ENCODE data around the gene NRIP3. TPM values are rescaled to one million over a fixed set of nuclear protein-coding genes. Genes with fewer than 3 reads are reported as not detected.

NRIP3 gene
- total RNA-seq, 8 experiments from 2014 or later = 2.1 to 19.4 (median 8.2) TPM

GRCh38 chr11:9030601-9031000 lies 26.8 kb upstream of the NRIP3 start:
- no peak for ATAC-seq (replicated peaks in 6 of 8)
- 92 to 100% methylated on average over 1 to 4 of the region's 5 CpGs; no CpG with 5 or more reads in 8 of the 10 experiments for WGBS, 10 experiments
- in situ Hi-C loops (cut with MboI; ENCODE audit: low pct_unique_long_range_greater_than_20kb in 2 of 9, low sequenced_read_pairs in 9 of 9, unreplicated experiment in 9 of 9) = no loop called here
- Histone ChIP-seq H3K27ac (no peak overlapping the region), H3K4me3 (no peak overlapping the region), H3K4me1 (replicated peaks in 1 of 2) (peaks cover 14 to 19% of the 10 kb centered on the region in 2 donors)

DNA sequence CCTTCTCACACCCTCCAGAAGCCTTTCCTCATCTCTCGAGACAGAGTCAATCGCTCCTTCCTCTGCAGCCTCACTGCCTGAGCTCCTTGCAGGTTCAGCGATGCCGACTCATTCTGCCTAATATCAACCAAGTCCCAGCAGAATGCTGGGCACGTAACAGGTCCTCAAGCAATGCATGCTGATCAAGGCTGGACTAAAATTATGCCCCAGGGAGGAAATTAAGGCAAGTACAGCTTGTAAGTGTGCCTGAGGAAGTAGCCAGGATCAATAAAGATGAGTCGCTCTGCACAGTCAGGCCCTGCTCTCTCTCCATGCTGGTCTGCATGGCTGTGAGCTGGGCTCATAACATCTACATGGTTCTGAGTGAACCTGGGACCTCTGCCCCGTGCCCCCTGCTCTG lies 25.6 kb upstream of the NRIP3 start:
- in situ Hi-C loops (cut with MboI; ENCODE audit: low pct_unique_long_range_greater_than_20kb in 2 of 9, low sequenced_read_pairs in 9 of 9, unreplicated experiment in 9 of 9) = no loop called here
- WGBS, 10 experiments = 53 to 100% (median 90%) methylated on average over 2 to 6 of the region's 7 CpGs; no CpG with 5 or more reads in 2 of the 10 experiments
- peak overlapping the region in 1 of 2 donors; percentile 14 for H3K27ac ChIP-seq

DNA sequence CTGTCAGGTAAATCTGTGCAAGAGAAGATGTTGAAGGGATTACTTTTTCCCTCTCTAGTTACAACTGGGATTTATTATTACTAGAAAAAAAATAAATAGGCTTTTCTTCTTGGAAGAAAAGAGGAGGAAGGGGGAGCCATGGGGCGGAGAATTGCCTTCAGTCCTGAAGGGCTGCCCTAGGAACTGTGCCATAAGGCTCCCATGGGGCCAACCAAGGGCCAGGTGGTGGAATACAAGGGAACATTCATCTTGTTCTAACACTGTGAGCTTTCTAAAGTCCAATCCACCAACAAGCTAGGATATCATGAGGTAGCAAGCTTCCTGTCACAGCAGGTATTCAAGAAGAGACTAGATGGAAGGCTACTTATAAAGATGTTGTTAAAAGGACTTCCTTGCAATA lies 24.8 kb upstream of the NRIP3 start:
- Histone ChIP-seq H3K4me3 (no peak overlapping the region), H3K27ac (no peak overlapping the region), H3K4me1 (replicated peaks in 1 of 2) (peaks cover 14 to 19% of the 10 kb centered on the region in 2 donors)
- WGBS, 10 experiments = 33 to 100% methylated on average over 1 of the region's 1 CpG; no CpG with 5 or more reads in 8 of the 10 experiments
- ATAC-seq (replicated peaks in 6 of 8) = peak in 1 of 8 experiments; percentile 42
- in situ Hi-C loops (cut with MboI; ENCODE audit: low pct_unique_long_range_greater_than_20kb in 2 of 9, low sequenced_read_pairs in 9 of 9, unreplicated experiment in 9 of 9) = no loop called here

More for the DNA sequence above, 25.6 kb upstream of the NRIP3 start:
- no peak overlapping the region for H3K4me3 ChIP-seq
- peak in 5 of 8 experiments; percentile 68 to 97 (median 72) for ATAC-seq (replicated peaks in 6 of 8)
- H3K4me1 ChIP-seq (replicated peaks in 1 of 2) = peaks cover 14 to 19% of the 10 kb centered on the region in 2 donors

DNA sequence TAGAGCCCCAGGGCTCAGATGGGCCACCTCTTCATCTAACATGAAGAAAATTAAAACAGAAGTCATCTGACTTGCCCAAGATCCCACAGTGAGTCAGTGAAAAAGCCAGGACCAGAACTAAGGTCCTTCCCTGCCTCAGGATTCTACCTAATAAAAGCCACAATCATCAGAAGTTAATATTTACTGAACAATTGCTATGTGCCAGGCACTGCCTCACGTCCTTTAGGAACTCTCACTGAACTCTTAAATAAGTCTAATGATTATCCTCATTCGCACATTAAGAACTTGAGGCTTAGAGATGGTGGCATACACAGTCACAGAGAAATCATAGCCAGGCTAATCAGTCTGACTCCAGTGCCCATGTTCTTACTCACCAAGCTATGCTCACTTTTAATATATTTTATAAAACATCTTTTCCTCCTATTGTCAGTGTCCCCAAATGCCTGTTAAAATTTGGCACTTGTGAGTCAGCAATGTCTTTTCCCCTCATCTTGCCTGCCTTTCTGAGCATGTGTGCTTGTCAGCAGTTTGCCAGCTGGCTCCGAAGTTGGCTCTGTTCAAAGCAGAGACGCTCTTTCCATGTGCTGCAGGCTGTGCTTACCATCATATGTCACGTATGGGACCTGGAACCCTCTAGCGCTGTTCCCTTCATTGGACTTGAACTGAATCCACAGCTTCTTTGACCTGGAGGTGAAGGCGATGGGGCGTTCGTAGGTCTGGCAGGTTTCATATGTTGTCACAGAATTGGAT lies 21.5 kb upstream of the NRIP3 start:
- no peak for ATAC-seq (replicated peaks in 6 of 8)
- Histone ChIP-seq H3K4me1 (replicated peaks in 1 of 2) (peaks cover 14 to 19% of the 10 kb centered on the region in 2 donors), H3K4me3 (no peak overlapping the region), H3K27ac (no peak overlapping the region)
- WGBS, 10 experiments = 29 to 100% (median 67%) methylated on average over 1 to 9 of the region's 9 CpGs; no CpG with 5 or more reads in 1 of the 10 experiments
- in situ Hi-C loops (cut with MboI; ENCODE audit: low pct_unique_long_range_greater_than_20kb in 2 of 9, low sequenced_read_pairs in 9 of 9, unreplicated experiment in 9 of 9) = no loop called here

DNA sequence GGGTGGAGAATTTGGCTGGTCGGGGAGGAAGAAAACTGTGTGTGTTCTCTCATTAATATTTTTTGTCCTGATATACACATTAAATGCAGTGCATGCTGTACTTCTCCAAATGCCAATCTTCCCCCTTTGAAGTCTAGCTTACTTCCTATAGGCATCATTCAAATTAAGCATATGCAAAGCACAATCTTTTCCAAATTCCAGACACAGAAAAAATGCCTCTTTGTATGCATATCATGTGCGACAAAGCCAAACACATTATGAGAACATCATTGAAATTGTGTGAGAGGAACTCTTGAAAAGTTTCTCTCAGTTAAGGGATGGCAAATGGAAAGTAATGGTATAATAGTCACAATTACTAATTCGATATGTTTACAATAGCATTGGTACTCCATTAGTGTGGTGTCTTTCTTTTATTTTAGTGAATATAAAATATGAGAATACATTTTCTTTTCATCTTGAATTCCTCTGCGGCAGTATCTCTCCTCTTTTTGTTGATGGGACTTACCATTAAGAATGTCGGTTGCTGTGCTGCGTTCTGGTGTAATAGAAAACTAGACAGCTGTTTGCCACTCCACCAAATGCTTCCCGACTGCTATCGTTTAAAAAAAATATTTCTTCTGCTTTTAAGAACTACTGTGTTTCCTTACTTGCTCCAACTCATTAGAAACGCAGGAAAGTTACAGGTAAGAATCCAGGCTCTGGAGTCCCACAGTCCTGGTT lies 19.3 kb upstream of the NRIP3 start:
- Histone ChIP-seq H3K4me3 (no peak overlapping the region), H3K27ac (no peak overlapping the region), H3K4me1 (replicated peaks in 1 of 2) (peaks cover 0 to under 1% of the 10 kb centered on the region in 2 donors)
- ATAC-seq (replicated peaks in 6 of 8) = no peak
- 46 to 98% (median 83%) methylated on average over 3 to 9 of the region's 9 CpGs; no CpG with 5 or more reads in 1 of the 10 experiments for WGBS, 10 experiments
- in situ Hi-C loops (cut with MboI; ENCODE audit: low pct_unique_long_range_greater_than_20kb in 2 of 9, low sequenced_read_pairs in 9 of 9, unreplicated experiment in 9 of 9) = loop anchor here in 2 of 9 experiments (25.0 kb wide), 1 partner anchor 114 kb away; no protein-coding TSS in a partner anchor

GRCh38 chr11:9020916-9021315 lies 17.1 kb upstream of the NRIP3 start:
- no peak for ATAC-seq (replicated peaks in 6 of 8)
- H3K27ac ChIP-seq = no peak overlapping the region
- in situ Hi-C loops (cut with MboI; ENCODE audit: low pct_unique_long_range_greater_than_20kb in 2 of 9, low sequenced_read_pairs in 9 of 9, unreplicated experiment in 9 of 9) = loop anchor here in 2 of 9 experiments (25.0 kb wide), 1 partner anchor 116 kb away; no protein-coding TSS in a partner anchor
- no peaks in the 10 kb centered on the region for H3K4me1 ChIP-seq (replicated peaks in 1 of 2)
- no peak overlapping the region for H3K4me3 ChIP-seq
- 69 to 100% (median 93%) methylated on average over 1 to 8 of the region's 8 CpGs for WGBS, 10 experiments

DNA sequence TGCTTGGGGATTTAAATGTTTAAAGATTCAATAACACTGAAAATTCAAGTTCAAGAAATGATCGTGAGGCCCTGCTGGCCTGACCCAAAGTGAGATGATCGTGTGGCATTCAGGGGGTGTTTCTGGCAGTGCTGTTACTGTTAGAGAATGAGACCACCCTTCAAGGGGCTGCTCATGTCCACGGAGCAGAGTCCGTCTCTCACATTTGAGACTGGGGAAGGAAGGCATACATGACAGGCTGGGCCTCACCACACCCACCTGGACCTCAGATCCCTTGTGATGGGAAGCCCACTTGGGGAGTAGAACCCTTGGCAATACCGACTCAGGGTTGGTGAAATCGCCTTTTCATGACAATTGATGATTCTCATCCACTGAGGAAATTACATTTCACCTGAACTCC lies 16.1 kb upstream of the NRIP3 start:
- Histone ChIP-seq H3K4me1 (replicated peaks in 1 of 2) (no peaks in the 10 kb centered on the region), H3K27ac (no peak overlapping the region), H3K4me3 (no peak overlapping the region)
- WGBS, 10 experiments = 78 to 100% (median 92%) methylated on average over 1 to 6 of the region's 6 CpGs; no CpG with 5 or more reads in 2 of the 10 experiments
- in situ Hi-C loops (cut with MboI; ENCODE audit: low pct_unique_long_range_greater_than_20kb in 2 of 9, low sequenced_read_pairs in 9 of 9, unreplicated experiment in 9 of 9) = loop anchor here in 2 of 9 experiments (25.0 kb wide), 1 partner anchor 117 kb away; no protein-coding TSS in a partner anchor
- no peak for ATAC-seq (replicated peaks in 6 of 8)

DNA sequence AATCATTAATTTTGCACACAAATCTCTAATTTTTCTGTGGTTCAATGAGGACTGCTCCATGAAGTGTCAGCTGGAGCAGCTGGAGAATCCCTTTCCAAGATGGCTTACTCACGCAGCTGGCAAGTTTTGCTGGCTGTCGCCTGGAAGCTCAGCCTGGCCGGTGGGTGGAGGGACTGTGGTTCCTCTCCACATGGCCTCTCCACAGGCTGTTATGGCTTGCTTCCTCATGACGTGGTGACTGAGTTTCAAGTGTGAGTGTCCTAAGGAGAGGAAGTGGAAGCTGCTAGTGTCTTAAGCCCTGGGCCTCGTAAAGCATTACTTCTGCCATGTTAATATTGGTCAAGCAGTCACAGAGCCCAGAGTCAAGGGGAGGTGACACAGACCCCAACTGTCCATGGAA lies 14.0 kb upstream of the NRIP3 start:
- Histone ChIP-seq H3K4me3 (no peak overlapping the region), H3K4me1 (replicated peaks in 1 of 2) (no peaks in the 10 kb centered on the region), H3K27ac (no peak overlapping the region)
- peak in 2 of 8 experiments; percentile 52 to 64 for ATAC-seq (replicated peaks in 6 of 8)
- 20 to 100% (median 77%) methylated on average over 1 to 5 of the region's 5 CpGs; no CpG with 5 or more reads in 4 of the 10 experiments for WGBS, 10 experiments
- in situ Hi-C loops (cut with MboI; ENCODE audit: low pct_unique_long_range_greater_than_20kb in 2 of 9, low sequenced_read_pairs in 9 of 9, unreplicated experiment in 9 of 9) = loop anchor here in 2 of 9 experiments (25.0 kb wide), 1 partner anchor 120 kb away; no protein-coding TSS in a partner anchor

- no peak for ATAC-seq (replicated peaks in 6 of 8)
- in situ Hi-C loops (cut with MboI; ENCODE audit: low pct_unique_long_range_greater_than_20kb in 2 of 9, low sequenced_read_pairs in 9 of 9, unreplicated experiment in 9 of 9) = loop anchor here in 2 of 9 experiments (25.0 kb wide), 1 partner anchor 120 kb away; no protein-coding TSS in a partner anchor
These were observed 13.3 kb upstream of the NRIP3 start for GRCh38 chr11:9016916-9017642.

GRCh38 chr11:9015677-9016076 lies 11.9 kb upstream of the NRIP3 start:
- H3K4me1 ChIP-seq (replicated peaks in 1 of 2) = no peaks in the 10 kb centered on the region
- no peak overlapping the region for H3K4me3 ChIP-seq
- H3K27ac ChIP-seq = no peak overlapping the region
- peak; percentile 67 to 98 (median 87) for ATAC-seq (replicated peaks in 6 of 8)
- WGBS, 10 experiments = 0 to 60% (median 13%) methylated on average over 1 to 4 of the region's 4 CpGs; no CpG with 5 or more reads in 3 of the 10 experiments
- in situ Hi-C loops (cut with MboI; ENCODE audit: low pct_unique_long_range_greater_than_20kb in 2 of 9, low sequenced_read_pairs in 9 of 9, unreplicated experiment in 9 of 9) = loop anchor here in 2 of 9 experiments (25.0 kb wide), 1 partner anchor 122 kb away; no protein-coding TSS in a partner anchor

More at GRCh38 chr11:9016916-9017642, 13.3 kb upstream of the NRIP3 start:
- H3K4me3 ChIP-seq = no peak overlapping the region
- H3K27ac ChIP-seq = no peak overlapping the region
- no peaks in the 10 kb centered on the region for H3K4me1 ChIP-seq (replicated peaks in 1 of 2)
- 60 to 100% (median 94%) methylated on average over 1 to 5 of the region's 6 CpGs; no CpG with 5 or more reads in 1 of the 10 experiments for WGBS, 10 experiments

GRCh38 chr11:9014826-9015225 lies 11.0 kb upstream of the NRIP3 start:
- in situ Hi-C loops (cut with MboI; ENCODE audit: low pct_unique_long_range_greater_than_20kb in 2 of 9, low sequenced_read_pairs in 9 of 9, unreplicated experiment in 9 of 9) = loop anchor here in 2 of 9 experiments (25.0 kb wide), 1 partner anchor 122 kb away; no protein-coding TSS in a partner anchor
- H3K27ac ChIP-seq = no peak overlapping the region
- H3K4me3 ChIP-seq = no peak overlapping the region
- no peak for ATAC-seq (replicated peaks in 6 of 8)
- WGBS, 10 experiments = 44 to 100% (median 86%) methylated on average over 1 to 3 of the region's 3 CpGs; no CpG with 5 or more reads in 3 of the 10 experiments
- no peaks in the 10 kb centered on the region for H3K4me1 ChIP-seq (replicated peaks in 1 of 2)

- Histone ChIP-seq H3K27ac (no peak overlapping the region), H3K4me3 (no peak overlapping the region), H3K4me1 (replicated peaks in 1 of 2) (no peaks in the 10 kb centered on the region)
- no peak for ATAC-seq (replicated peaks in 6 of 8)
- 17 to 96% (median 85%) methylated on average over 1 to 4 of the region's 4 CpGs; no CpG with 5 or more reads in 2 of the 10 experiments for WGBS, 10 experiments
- in situ Hi-C loops (cut with MboI; ENCODE audit: low pct_unique_long_range_greater_than_20kb in 2 of 9, low sequenced_read_pairs in 9 of 9, unreplicated experiment in 9 of 9) = loop anchor here in 2 of 9 experiments (25.0 kb wide), 1 partner anchor 124 kb away; no protein-coding TSS in a partner anchor
These were observed 9.6 kb upstream of the NRIP3 start for GRCh38 chr11:9013373-9013772.

Measured in motor neuron (in vitro differentiated cells).